Stomach (tissue), 9 donors: ENCODE data around the gene PRR5. TPM values are rescaled to one million over a fixed set of nuclear protein-coding genes. Genes with fewer than 3 reads are reported as not detected.
A peak's percentile ranks its signal among the peaks of the same experiment; 100 is the strongest.

Source experiments
- DNase-seq, 2 donors: peaks; one replicate each; pipeline versions ENCODE4 v3.0.0 to v3.0.0-alpha.2; 2013 to 2019
- H3K27ac ChIP-seq, 5 donors: fragments of 200-600 bp in 4 of 5; sonication (generic) in 4 of 5; one replicate each; pipeline ENCODE4 v1.5.1; 2013 to 2019; ENCODE audit warnings: mild to moderate bottlenecking in 1 of 5, moderate library complexity in 1 of 5
- H3K27me3 ChIP-seq, 3 donors: fragments of 200-600 bp; sonication (generic); one replicate each; pipeline ENCODE4 v1.5.1; 2017 to 2019; ENCODE audit warnings: mixed run types in 1 of 3
- H3K36me3 ChIP-seq, 4 donors: fragments of 200-600 bp; sonication (generic); 1 replicate in 3 of 4; 2 replicates in 1 of 4; pipeline ENCODE4 v1.5.1; 2016 to 2019
- H3K4me1 ChIP-seq, 4 donors: fragments of 200-600 bp; sonication (generic); one replicate each; pipeline ENCODE4 v1.5.1; 2016 to 2019
- H3K4me3 ChIP-seq, 4 donors: fragments of 200-600 bp; sonication (generic) in 3 of 4; one replicate each; pipeline ENCODE4 v1.5.1; 2016 to 2019; ENCODE audit warnings: mild to moderate bottlenecking in 1 of 4
- H3K9me3 ChIP-seq, 4 donors: fragments of 200-600 bp; sonication (generic); one replicate each; pipeline ENCODE4 v1.5.1; 2016 to 2019
- CTCF ChIP-seq, 7 experiments: fragments of 450-650 bp in 4 of 7; fragments of 200-600 bp in 3 of 7; sonication (generic) in 3 of 7; IDR thresholded peaks; one replicate each; pipeline ENCODE4 v1.5.1; 2016 to 2019; ENCODE audit warnings: antibody characterized with exemption in 7 of 7, control low read depth in 2 of 7, mild to moderate bottlenecking in 1 of 7
- EP300 ChIP-seq: sonication (generic); formaldehyde crosslinking; IDR thresholded peaks from one replicate; pipeline ENCODE4 v1.6.1; 2017; ENCODE audit warnings: antibody characterized with exemption
- POLR2A ChIP-seq, 4 donors: fragments of 450-650 bp; IDR thresholded peaks; one replicate each; pipeline ENCODE4 v1.6.1; 2016; ENCODE audit warnings: antibody characterized with exemption in 4 of 4, control low read depth in 2 of 4, mild to moderate bottlenecking in 1 of 4, moderate library complexity in 1 of 4
- POLR2AphosphoS5 ChIP-seq, 3 donors: sonication (generic); formaldehyde crosslinking; IDR thresholded peaks; one replicate each; pipeline ENCODE4 v1.6.1; 2016; ENCODE audit warnings: antibody characterized with exemption in 3 of 3
- WGBS, 5 donors: extraction: QIAGEN DNeasy Blood & Tissue Kit in 3 of 5; methylation state at CpG; one replicate each; pipeline versions ENCODE4 v1.1.5 to v1.1.7; 2013 to 2018; 5-methylcytosine and 5-hydroxymethylcytosine counted together
- intact Hi-C: fragments of 100-400 bp; cut with DNase I; formaldehyde crosslinking; loops from one replicate; pipeline ENCODE4 v1.15.1; 2023; ENCODE audit warnings: low total_unique reads
- polyA plus RNA-seq, 3 donors: library from polyadenylated mRNA; stranded (reverse); fragments of 200-250 nt; gene quantifications; one replicate each; pipeline ENCODE4 v1.2.3, GENCODE V29; 2013
- total RNA-seq, 5 donors: library from RNA; depleted of rRNA; stranded (reverse); fragments of >200 nt; gene quantifications; one replicate each; pipeline versions ENCODE4 v1.1.0 to v1.2.3, GENCODE V29; 2014 to 2016
- donor health status: healthy with polysubstance abuse.
- donor health status: Bipolar disorder and iron deficiency.
- donor health status: healthy.

The PRR5 gene
- total and polyA plus RNA-seq, 8 donors: 8.3 to 36.5 (median 17.9) TPM; not detected in 1

GRCh38 chr22:44712962-44713361 is 11.0 kb downstream of the PRR5 start:
- Histone ChIP-seq H3K9me3 (no peaks in the 10 kb centered on the region), H3K36me3 (peaks cover 0 to 25% (median 18%) of the 10 kb centered on the region in 4 donors), H3K27ac (no peak overlapping the region), H3K4me1 (peaks cover 11 to 22% (median 16%) of the 10 kb centered on the region in 4 donors), H3K4me3 (no peak overlapping the region), H3K27me3 (no peaks in the 10 kb centered on the region)
- no peak for DNase-seq
- 91 to 94% (median 94%) methylated on average over 7 to 8 of the region's 8 CpGs for WGBS, 5 donors
- TF ChIP-seq POLR2A (IDR thresholded peaks at IDR 0.05) (no peak), EP300 (no peak), CTCF (IDR thresholded peaks at IDR 0.05) (no peak), POLR2AphosphoS5 (IDR thresholded peaks at IDR 0.05) (no peak)
- intact Hi-C loops: no loop called here

- Histone ChIP-seq H3K27ac (peak overlapping the region in 2 of 5 donors; percentile 26 to 46), H3K27me3 (no peaks in the 10 kb centered on the region), H3K36me3 (peaks cover 0 to 25% (median 18%) of the 10 kb centered on the region in 4 donors), H3K9me3 (no peaks in the 10 kb centered on the region), H3K4me1 (peaks cover 11 to 21% (median 16%) of the 10 kb centered on the region in 4 donors), H3K4me3 (no peak overlapping the region)
- 60 to 78% (median 72%) methylated on average over 17 to 18 of the region's 18 CpGs for WGBS, 5 donors
- intact Hi-C loops: no loop called here
- TF ChIP-seq EP300 (no peak), POLR2A (IDR thresholded peaks at IDR 0.05) (no peak), CTCF (IDR thresholded peaks at IDR 0.05) (no peak), POLR2AphosphoS5 (IDR thresholded peaks at IDR 0.05) (no peak)
- peak in 1 of 2 donors; percentile 38 for DNase-seq
These were observed 12.8 kb downstream of the PRR5 start for GRCh38 chr22:44714703-44715350.

- H3K4me3 ChIP-seq: no peak overlapping the region
- TF ChIP-seq CTCF (IDR thresholded peaks at IDR 0.05) (no peak), EP300 (no peak), POLR2A (IDR thresholded peaks at IDR 0.05) (no peak), POLR2AphosphoS5 (IDR thresholded peaks at IDR 0.05) (no peak)
- H3K27ac ChIP-seq: no peak overlapping the region
- no peaks in the 10 kb centered on the region for H3K27me3 ChIP-seq
- H3K9me3 ChIP-seq: no peaks in the 10 kb centered on the region
- WGBS, 5 donors: 84 to 94% (median 89%) methylated on average over 3 of the region's 3 CpGs
- intact Hi-C loops: no loop called here
- H3K4me1 ChIP-seq: no peaks in the 10 kb centered on the region
- peaks cover 0 to 38% (median 27%) of the 10 kb centered on the region in 4 donors for H3K36me3 ChIP-seq
- no peak for DNase-seq
These were observed 16.4 kb downstream of the PRR5 start for GRCh38 chr22:44718418-44718817.

GRCh38 chr22:44719586-44720368 is 17.8 kb downstream of the PRR5 start:
- H3K4me3 ChIP-seq: no peak overlapping the region
- WGBS, 5 donors: 68 to 88% (median 70%) methylated on average over 7 to 13 of the region's 13 CpGs
- no peaks in the 10 kb centered on the region for H3K9me3 ChIP-seq
- H3K27me3 ChIP-seq: no peaks in the 10 kb centered on the region
- peak; percentile 58 to 79 for DNase-seq
- intact Hi-C loops: no loop called here
- no peak for TF ChIP-seq POLR2A (IDR thresholded peaks at IDR 0.05)
- no peak for TF ChIP-seq EP300
- no peak for TF ChIP-seq POLR2AphosphoS5 (IDR thresholded peaks at IDR 0.05)
- no peak for TF ChIP-seq CTCF (IDR thresholded peaks at IDR 0.05)
- H3K27ac ChIP-seq: no peak overlapping the region
- no peaks in the 10 kb centered on the region for H3K4me1 ChIP-seq
- peaks cover 0 to 35% (median 26%) of the 10 kb centered on the region in 4 donors for H3K36me3 ChIP-seq
